Fibroblast of skin of right biceps (primary cell): ENCODE results near the gene LDLRAD4.

ENCODE experiments used
- DNase-seq: peaks from one replicate; pipeline ENCODE4 v3.0.0-alpha.2; 2013

Gene LDLRAD4

GRCh38 chr18:13570216-13570615, 351.7 kb downstream of the LDLRAD4 start:
- no peak for DNase-seq

GRCh38 chr18:13570856-13571495, 352.4 kb downstream of the LDLRAD4 start:
- peak; percentile 16 for DNase-seq

- no peak for DNase-seq
These were observed 353.6 kb downstream of the LDLRAD4 start for GRCh38 chr18:13572148-13572547.

- DNase-seq, result no peak
These were observed 354.2 kb downstream of the LDLRAD4 start for GRCh38 chr18:13572721-13573120.

- no peak for DNase-seq
These were observed 355.2 kb downstream of the LDLRAD4 start for GRCh38 chr18:13573750-13574149.

- no peak for DNase-seq
These were observed 355.8 kb downstream of the LDLRAD4 start for GRCh38 chr18:13574355-13574754.

- no peak for DNase-seq
These were observed 356.2 kb downstream of the LDLRAD4 start for GRCh38 chr18:13574761-13575160.

- no peak for DNase-seq
These were observed 358.0 kb downstream of the LDLRAD4 start for GRCh38 chr18:13576598-13576997.

GRCh38 chr18:13577091-13577697, 358.6 kb downstream of the LDLRAD4 start:
- DNase-seq, result peak; percentile 51

- DNase-seq, result no peak
These were observed 359.2 kb downstream of the LDLRAD4 start for GRCh38 chr18:13577781-13578180.

- no peak for DNase-seq
These were observed 359.8 kb downstream of the LDLRAD4 start for GRCh38 chr18:13578400-13578799.

GRCh38 chr18:13579874-13580273, 361.3 kb downstream of the LDLRAD4 start:
- DNase-seq, result no peak

GRCh38 chr18:13580351-13580750, 361.8 kb downstream of the LDLRAD4 start:
- no peak for DNase-seq

- DNase-seq, result no peak
These were observed 362.4 kb downstream of the LDLRAD4 start for GRCh38 chr18:13580991-13581390.

GRCh38 chr18:13581496-13582177, 363.1 kb downstream of the LDLRAD4 start:
- no peak for DNase-seq

GRCh38 chr18:13582178-13582670, 363.7 kb downstream of the LDLRAD4 start:
- DNase-seq, result no peak

- no peak for DNase-seq
These were observed 365.3 kb downstream of the LDLRAD4 start for GRCh38 chr18:13583576-13584550.

GRCh38 chr18:13584825-13585224, 366.3 kb downstream of the LDLRAD4 start:
- no peak for DNase-seq

- no peak for DNase-seq
These were observed 367.0 kb downstream of the LDLRAD4 start for GRCh38 chr18:13585379-13586153.

GRCh38 chr18:13587001-13587400, 368.4 kb downstream of the LDLRAD4 start:
- DNase-seq, result no peak

- no peak for DNase-seq
These were observed 368.9 kb downstream of the LDLRAD4 start for GRCh38 chr18:13587477-13587876.

- DNase-seq, result no peak
These were observed 369.4 kb downstream of the LDLRAD4 start for GRCh38 chr18:13587937-13588336.
